ENCODE measurements around the gene TCEA2.

The TCEA2 gene

GRCh38 chr20:64049878-64050260 is 13.1 kb upstream of the TCEA2 start:
- no peak for DNase-seq

DNA sequence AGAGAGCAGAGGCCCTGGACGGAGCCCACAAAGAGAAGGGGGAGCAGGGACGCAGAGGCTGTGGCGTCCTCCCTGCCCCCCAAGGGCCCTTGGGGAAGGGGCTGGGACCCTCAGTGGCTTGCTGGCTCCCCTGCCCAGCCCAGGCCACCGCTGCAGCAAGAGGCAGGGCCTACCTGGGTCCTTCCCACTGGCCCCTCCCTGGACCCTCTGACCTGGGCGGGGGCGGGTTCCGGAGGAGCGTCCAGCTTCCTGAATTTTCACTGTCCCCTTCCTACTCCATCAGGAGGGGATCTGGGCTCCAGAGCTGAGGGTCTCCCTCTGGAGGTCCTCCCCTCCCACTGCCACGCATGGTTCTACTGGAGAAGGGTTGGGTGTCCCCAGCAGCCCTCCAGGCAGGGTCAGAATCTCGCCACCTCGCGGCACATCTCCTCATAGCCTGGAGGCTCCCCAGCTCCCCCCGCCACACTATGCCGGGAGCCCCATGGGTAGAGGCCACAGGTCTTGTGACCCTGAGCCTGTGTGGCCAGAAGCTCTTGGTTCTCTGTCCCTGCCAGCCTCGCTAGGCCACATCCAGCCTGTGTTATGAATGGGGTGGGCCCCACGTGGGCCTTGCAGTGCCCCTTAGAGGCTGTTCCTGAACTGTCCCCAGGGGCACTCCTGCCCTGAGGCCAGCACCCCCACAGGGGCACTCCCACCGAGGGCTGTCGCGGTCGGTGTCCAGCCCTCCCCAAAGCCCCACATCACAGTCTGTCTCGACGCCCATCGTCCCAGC is 12.6 kb upstream of the TCEA2 start:
- no peak for DNase-seq

GRCh38 chr20:64051033-64051452 is 12.0 kb upstream of the TCEA2 start:
- DNase-seq, result no peak

DNA sequence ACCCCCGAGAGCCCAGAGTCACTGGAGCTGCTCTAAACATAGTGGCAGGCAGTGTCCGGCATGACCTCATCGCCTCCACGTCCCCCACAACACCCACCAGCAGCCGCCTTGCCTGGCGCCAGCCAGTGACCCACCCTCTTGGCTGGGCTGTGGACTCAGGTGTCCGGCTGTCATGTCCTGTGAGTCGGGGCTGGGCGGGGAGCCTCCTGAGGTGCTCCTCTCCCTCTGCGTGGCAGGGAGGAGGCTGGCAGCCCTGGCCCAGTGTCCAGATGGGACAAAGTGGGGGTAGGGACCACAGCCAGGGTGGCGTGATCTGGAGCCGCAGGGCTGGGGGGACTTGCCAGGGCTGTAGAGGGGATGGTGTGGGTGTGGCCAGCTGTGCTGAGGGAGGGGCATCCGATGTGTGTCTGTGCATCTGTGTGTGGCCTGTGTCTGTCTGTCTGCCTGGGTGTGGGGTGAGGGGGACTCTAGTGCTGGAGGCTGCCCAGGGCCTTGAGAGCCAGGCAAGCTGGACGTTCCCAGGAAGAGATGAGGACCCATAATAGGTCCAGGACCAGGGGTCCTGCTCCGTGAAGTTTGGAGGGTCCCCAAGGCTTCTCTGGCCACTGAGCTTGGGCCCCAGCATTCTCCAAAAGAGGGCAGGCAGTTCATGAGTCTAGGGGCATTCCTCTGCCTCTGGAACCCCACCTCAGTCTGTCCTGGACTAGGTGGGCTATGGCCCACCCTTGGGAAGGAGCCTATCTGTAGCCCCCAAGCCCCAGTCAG is 11.3 kb upstream of the TCEA2 start:
- DNase-seq, result no peak

- DNase-seq, result no peak
These were observed 10.7 kb upstream of the TCEA2 start for GRCh38 chr20:64052326-64052722.

- no peak for DNase-seq
These were observed 9.8 kb upstream of the TCEA2 start for GRCh38 chr20:64052987-64053840.

DNA sequence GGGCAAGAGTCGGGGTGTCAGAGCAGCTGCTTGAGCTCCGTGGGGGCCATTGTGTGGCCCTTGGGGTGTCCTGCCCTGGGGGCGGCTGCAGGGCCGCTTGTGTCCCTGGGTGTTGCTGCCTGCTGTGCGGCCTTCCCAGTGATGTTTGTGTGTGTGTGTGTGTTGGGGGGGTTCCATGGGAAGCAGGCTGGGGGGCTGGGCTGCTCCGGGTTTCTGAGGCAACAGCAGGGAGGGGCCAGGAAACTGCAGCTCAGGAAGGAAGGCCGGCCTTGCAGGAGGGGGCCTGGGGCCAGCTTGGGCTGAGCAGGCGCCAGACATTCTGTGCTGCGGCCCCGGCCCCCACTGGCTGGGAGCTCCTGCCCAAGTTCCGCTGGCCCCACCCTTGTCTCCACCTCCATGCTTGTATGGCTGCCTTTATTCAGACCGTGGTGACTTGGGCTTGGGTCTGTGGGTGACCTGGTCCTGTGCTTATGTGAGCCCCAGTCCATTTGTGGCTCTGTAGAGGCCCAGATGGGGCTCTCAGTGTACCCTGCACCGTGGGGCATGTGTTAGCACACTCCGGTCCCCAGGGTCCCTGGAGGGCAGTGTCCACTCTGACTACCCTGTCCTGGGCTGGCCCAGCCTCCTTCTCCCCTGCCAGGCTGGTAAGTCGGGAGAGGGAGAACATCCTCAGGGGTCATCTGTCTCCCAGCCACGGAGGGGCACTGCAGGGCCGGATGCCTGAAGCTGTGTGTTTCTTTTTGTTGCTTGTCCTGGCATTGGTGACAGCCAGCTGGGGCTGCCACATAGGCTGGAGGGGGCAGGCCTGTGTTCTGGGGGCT is 8.9 kb upstream of the TCEA2 start:
- no peak for DNase-seq

DNA sequence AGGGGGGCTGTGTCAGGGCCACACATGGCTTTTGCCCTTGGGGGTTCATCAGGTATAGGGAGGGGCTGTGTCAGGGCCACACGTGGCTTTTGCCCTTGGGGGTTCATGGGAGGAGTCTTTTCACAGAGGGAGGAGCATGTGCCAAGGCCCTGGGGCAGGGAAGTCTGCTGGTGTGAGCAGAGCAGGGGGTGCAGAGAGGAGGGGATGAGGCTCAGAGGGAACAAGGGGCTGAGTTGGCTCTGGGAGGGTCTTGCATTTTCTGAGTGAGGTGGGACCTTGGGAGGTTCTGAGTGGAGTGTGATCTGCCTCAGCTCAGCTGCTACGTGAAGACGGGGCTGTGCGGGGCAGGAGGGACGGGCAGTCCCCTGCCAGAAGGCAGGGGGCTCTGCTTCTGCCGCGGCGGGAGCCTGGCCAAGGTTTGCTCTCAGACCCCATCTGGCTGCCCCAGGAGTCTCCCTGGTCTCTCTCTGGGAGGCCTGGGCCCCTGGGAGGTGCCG is 7.6 kb upstream of the TCEA2 start:
- DNase-seq, result no peak

DNA sequence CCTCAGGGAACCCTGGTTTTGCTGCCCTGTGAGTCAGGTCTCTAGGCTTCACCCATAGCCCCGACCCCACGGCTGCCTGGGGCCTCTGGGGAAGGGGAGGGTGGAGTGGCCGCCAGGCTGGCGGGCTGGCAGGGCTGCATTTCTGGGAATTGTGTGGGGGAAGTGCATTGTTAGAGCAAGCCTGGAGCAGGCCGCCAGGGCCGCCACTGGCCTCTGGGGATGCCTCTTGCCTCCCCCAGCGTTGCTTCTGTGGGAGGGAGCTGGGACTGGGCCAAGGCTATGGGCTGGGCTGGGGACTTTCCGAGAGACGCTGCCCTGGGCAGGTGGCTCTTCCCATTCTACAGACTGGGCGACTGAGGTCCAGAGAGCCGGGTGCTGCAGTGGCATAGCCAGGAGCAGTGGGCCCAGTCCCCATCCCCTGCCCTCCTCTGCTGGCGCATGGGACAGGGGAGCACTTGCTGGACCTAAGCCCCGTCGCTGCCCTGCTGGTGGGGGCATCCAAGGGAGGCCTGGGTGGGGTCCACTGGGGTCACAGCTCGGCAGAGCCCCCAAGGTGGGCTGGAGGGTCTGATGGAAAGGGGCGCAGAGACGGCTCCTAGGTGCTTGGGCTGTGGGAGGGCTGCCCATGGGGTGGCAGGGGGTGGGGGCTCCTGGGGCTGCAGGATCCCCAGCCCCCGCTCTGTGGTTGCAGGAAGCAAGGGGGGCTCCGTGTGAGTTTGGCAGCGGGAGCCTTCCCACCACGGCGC is 6.9 kb upstream of the TCEA2 start:
- DNase-seq, result no peak

GRCh38 chr20:64056639-64056888 is 6.4 kb upstream of the TCEA2 start:
- no peak for DNase-seq

DNA sequence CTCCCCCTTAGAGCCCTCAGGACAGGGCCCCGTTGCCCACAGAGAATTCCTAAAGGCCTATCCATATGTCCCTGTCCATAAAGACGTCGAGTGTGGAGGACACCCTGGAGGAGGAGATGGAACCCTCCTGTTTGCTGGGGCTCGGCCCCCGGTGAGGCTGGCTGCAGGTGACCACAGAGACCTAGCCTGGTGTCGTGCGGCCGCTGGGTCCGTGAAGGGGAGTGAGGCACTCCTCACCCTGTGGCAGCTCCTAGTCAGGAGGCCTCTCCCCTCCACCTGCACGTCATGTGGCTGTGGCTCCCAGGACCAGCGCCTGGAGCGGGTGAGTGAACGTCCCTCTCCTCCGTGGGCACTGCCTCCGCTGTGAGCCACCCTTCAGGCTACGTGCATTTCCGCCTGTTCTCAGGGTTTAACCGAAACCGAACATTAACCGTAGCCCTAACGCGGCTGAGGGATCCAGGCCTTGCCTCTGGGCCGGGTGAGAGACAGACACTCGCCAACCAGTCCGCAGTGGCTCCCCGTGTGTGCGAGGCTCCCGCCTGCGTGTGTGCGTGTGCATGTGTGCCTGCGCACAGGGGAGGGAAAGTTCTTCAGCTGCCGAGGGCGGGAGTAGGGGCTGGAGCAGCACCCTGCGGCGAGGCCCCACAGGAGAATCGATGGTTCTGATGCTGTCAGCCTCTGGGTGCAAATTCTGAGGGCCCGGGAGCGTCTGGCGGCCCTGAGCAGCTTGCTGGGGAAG is 5.9 kb upstream of the TCEA2 start:
- DNase-seq, result no peak

DNA sequence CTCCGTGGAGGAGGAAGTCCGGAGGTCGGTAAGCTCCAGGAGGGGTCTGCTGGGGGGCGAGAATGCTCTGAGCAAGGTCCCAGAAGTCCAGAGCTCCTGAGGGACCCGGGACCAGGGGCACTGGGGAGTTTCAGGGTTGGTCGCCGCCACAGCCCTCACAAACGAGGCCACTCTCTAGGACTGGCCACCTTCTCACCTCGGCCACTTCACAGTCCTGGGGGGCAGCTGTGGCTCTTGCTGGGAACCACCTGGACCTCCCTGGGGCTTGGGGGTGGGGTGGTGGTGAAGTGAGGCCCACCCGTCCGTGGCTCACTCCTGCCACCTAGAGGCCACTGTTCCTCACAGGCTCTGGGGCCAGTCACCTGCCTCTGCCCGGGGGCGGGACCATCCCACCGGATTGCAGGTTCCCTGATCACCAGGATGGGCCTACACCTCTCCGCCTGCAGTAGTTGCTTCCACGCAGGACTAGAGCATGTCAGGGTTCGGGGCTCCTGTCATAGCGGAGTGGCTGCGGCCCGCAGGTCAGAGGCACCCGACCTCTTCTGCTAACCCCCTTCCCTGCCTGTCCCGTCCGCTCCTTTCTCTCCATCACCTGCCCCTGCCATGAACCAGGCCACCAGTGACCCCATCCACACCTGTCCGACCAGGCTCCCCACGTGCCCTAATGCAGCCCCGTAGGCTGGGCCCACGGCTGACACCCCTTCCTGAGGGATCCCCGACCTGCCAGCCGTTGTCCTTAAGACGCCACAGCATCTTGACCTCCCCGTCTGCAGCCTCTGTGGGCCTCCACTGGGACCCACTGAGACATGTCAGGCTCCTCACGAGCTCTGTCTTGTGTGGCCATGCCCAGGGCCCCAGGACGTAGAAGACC is 5.1 kb upstream of the TCEA2 start:
- peak; percentile 65 for DNase-seq

DNA sequence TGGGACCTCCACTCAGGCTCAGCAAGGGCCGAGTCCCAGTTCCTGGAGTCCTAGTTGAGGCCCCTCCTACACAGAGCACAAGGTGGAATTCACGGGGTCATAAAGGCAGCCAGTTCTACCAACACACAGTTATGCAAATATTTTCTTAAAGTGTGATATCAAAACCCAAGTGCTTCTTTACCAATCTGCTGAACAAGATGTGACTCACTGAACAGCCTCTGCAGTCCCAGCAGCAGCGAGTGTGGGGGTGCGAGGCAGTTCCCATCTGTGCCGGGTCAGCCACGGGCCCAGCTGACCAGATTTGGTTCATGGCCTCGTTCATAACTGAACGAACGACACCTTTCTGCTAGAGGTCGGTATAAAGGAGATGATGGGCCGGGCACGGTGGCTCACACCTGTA is 4.5 kb upstream of the TCEA2 start:
- no peak for DNase-seq

GRCh38 chr20:64062276-64062595 is 762 bp upstream of the TCEA2 start:
- no peak for DNase-seq

GRCh38 chr20:64063389-64064144 is 569 bp downstream of the TCEA2 start:
- DNase-seq, result no peak

DNA sequence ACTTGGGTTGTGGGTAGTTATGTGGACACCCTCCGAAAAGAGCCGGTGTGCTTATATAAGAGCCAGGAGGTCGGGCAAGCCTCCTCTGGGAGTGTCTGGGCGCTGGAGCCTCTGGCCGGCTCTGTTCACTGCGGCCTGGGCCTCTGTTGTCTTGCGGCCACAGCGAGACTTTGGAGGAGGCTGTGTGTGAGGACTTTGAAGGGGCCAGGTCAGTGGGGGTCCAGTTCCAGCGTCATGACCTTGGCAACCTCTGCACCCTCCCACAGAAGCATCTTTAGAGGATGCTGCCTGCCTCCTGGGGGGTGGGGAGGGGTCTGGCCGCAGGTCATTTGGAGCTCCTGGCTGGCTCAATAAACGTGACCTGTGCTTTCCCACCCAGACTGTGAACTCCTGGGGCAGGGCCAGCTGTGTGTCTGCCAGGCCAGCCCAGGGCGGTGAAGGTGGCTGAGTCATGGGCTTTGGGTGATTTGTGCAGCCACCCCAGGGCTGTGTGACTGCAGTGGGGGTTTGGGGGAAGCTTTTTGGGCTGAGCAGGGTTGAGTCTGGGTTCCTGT is 1.2 kb downstream of the TCEA2 start:
- no peak for DNase-seq

GRCh38 chr20:64065062-64065973 is 2.3 kb downstream of the TCEA2 start:
- DNase-seq, result no peak

DNA sequence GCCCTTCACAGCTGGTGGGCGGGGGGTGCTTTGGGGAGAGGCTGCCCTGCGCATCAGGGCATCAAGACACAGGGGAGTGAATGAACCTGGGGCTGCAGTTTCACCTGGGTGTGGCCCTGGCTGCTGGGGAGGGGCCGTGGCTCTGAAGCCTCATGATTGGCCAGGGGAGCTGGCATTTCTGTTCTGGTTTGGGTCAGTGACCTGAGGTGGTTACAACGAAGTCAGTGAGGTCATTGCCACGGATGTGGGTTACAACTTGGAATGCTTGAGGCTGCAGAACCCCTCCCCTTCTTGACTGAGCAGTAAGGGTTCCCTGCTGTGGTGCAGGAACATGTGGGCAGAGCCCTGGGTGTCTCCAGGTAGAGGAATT is 3.0 kb downstream of the TCEA2 start:
- peak; percentile 84 for DNase-seq
